GM12864 (cell line): Measurements from ENCODE around the gene CLMN.

Experiments
- DNase-seq: peaks from one replicate; pipeline ENCODE4 v3.0.0-alpha.2; 2011; ENCODE audit warnings: low read depth
- H3K4me3 ChIP-seq: 2 replicates; pipeline ENCODE4 v1.5.1; 2011; ENCODE audit warnings: mild to moderate bottlenecking, low read depth, low read length, control low read depth
- CTCF ChIP-seq: IDR thresholded peaks from 2 replicates; pipeline ENCODE4 v1.5.1; 2011; ENCODE audit warnings: low read depth, mild to moderate bottlenecking, moderate library complexity, low read length, control low read depth, inconsistent platforms; ENCODE audit errors: missing control alignments

CLMN gene

GRCh38 chr14:95337041-95337595, 17.4 kb upstream of the CLMN start:
- no peak overlapping the region for H3K4me3 ChIP-seq
- TF ChIP-seq CTCF: no peak
- no peak for DNase-seq

GRCh38 chr14:95336192-95336760, 16.6 kb upstream of the CLMN start:
- no peak for TF ChIP-seq CTCF
- no peak overlapping the region for H3K4me3 ChIP-seq
- no peak for DNase-seq

- H3K4me3 ChIP-seq: no peak overlapping the region
- TF ChIP-seq CTCF: no peak
- DNase-seq: no peak
Measured at GRCh38 chr14:95335071-95335470, 15.4 kb upstream of the CLMN start.

- H3K4me3 ChIP-seq: no peak overlapping the region
- DNase-seq: no peak
- TF ChIP-seq CTCF: peak; percentile 33
Measured at GRCh38 chr14:95334044-95334443, 14.3 kb upstream of the CLMN start.

GRCh38 chr14:95332641-95333040, 12.9 kb upstream of the CLMN start:
- TF ChIP-seq CTCF: no peak
- DNase-seq: no peak
- no peak overlapping the region for H3K4me3 ChIP-seq

- no peak overlapping the region for H3K4me3 ChIP-seq
- no peak for TF ChIP-seq CTCF
- no peak for DNase-seq
Measured at GRCh38 chr14:95331708-95332408, 12.2 kb upstream of the CLMN start.
